GM21529 (cell line): Measurements from ENCODE around the gene PLK2.

Experiments
- ATAC-seq: cut with Tn5 transposase; IDR thresholded peaks from one replicate; pipeline ENCODE4 v1.9.1; 2021; ENCODE audit not compliant: unreplicated experiment

Gene PLK2

DNA sequence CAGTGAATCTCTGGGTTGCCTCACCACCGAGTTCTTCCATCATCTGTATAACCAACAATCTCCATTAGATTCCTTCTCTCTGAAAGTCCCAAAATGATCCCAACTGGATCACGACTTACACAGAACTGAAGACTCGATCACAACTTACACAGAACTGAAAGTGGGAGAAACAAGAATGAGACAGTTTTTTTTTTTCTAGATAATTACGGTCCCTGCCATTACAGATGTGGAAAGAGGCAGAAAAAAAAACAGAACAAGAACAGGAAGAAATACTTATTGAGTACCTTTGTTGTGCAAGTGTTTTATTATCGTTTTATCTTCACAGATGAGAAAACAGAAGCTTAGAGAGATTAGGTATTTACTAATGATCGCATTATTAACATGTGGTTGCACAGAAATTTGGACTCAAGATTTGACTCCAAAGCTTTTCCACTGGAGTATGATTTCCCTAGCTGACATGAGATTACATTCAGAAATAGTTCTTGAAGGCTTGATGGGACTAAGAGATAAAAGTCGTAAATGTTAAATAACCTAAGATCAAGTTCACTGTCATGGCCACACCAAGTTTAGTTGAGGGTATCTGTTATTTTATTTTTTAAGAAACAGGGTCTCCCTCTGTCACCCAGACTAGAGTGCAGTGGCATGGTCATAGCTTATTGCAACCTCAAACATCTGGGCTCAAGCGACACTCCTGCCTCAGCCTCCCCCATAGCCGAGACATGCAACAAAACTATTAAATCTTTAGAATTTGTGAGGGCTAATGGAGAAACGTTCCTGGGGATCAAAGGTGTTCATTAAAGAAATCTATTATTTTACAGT, 8.9 kb downstream of the PLK2 start:
- ATAC-seq: no peak

DNA sequence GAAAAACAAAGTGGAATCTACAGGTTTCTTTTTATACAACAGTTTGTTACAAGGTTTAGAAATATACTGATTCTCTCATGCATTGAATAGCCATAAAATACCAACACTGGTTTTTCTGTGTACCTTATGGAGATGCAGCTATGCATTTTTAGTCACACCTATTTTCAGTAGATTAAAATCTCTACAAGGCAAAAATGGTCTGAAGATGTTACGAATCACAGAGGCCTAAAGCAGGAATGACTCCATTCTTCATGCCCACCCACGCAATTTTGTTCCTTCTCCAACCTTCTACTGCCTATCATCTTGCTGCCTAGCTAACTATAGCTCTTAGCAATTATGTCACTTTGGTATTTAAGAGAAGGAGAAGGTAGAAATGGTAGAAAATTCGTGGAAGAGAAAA, 9.9 kb downstream of the PLK2 start:
- no peak for ATAC-seq

DNA sequence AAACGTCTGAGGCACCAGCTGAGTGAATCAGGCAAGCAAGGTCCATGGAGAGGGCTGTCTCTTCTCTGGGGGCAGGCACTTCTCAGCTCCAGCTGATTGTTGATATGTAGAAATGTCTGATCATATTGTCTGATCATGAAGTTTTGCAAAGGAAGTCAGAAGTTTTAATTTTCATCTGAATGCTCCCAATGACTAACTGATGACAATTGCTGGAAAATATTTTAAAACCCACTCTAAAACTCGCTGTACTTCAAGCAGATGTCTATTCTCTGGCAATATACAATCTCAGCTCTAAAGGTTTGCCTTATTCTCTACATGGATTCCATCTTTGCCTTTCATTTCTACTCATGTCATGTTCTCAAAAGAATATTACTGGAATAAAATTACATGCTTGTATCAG, 12.7 kb downstream of the PLK2 start:
- no peak for ATAC-seq

DNA sequence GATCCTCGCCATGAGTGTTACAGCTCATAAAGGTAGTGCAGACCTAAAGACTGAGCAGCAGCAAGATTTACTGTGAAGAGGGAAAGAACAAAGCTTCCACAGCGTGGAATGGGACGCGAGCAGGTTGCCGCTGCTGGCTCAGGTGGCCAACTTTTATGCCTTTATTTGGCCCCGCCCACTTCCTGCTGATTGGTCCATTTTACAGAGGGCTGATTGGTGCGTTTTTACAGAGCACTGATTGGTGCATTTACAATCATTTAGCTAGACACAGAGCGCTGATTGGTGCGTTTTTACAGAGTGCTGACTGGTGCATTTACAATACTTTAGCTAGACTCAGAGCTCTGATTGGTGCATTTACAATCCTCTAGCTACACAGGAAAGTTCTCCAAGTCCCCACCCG, 13.9 kb downstream of the PLK2 start:
- no peak for ATAC-seq

DNA sequence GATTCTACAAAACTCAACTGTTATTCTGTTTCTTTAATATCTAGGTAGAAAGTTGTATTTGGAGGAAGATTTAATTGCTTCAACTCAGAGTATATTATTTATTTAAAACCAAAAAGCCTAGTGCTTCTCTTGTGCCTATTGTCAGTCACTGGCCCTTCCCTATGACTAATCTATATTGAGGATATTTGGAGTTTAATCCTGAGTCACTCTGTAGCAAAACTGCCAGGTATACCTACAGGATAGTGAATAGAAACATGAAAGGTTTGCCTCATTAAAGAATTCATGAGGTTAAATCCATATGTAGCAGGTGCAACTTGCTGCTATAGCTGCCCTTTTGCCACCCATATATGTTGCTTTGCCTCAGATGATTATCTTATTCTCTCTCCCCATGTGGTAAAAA, 15.1 kb downstream of the PLK2 start:
- ATAC-seq: no peak

DNA sequence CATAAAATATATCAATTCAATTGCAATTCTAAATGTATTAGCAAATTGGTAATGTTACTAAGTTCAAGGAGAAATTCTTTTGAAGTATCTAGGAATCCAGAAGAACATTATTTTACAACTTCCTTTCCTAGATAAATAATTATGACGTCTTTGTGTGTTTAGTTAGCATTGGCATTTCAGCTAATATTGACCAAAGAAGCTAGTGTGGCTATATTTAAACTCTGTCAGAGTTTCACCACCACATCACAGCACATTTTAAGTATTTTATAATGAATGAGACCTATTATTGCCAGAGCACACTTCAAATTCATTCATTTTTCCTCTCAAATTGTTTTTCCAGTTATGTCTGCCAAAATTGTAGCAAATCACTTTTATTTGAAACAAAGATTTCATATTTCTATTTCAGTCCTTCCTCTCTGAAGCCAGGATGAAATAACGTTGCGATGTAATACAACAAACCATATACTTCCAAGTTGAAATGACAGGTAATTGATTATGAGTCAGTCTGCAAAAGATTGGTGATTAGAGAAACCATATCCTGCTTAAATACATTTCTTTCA, 18.9 kb downstream of the PLK2 start:
- no peak for ATAC-seq

DNA sequence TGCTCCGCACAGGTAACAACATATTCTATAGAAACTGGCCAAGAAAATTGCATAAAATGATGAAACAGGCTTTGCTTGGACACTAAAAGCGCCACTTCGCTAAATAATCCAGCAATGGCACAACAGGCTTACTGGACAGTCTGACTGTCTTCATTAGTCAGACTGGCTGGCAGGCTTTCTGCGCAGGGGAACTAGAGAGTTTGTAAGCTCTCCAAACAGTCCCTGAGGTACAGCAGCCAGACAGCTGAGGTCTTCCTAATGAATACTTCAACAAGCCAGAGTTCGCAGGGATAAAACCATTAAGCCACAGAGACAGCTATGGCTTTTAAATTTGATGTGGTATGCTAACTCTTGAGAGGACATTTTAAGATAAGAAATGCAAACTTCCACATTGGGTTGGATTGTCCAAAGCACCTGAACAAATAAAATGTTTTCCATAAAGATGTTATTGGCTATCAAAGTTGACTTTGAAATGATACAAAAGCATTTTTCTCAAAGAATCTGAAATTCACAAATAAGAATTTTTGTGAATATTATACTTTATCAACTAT, 20.7 kb downstream of the PLK2 start:
- no peak for ATAC-seq

DNA sequence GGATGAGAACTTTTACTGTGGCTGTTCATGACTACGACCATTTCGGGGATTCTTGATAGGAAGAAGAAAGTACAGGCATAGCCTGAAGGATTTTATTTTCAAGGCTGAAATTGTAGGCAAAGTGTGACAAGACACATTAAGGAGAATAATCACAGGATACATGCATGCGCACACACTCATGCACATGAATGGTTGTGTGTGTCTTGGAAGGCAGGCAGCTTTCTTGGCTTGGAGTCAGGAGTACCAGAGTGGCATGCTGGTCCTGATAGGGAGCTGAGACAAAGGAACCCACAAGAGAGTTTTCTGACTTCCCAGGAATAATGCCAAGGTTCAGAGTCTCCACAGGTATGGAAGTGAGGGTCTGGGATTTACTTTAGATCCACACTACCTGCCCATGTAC, 22.2 kb downstream of the PLK2 start:
- ATAC-seq: no peak

DNA sequence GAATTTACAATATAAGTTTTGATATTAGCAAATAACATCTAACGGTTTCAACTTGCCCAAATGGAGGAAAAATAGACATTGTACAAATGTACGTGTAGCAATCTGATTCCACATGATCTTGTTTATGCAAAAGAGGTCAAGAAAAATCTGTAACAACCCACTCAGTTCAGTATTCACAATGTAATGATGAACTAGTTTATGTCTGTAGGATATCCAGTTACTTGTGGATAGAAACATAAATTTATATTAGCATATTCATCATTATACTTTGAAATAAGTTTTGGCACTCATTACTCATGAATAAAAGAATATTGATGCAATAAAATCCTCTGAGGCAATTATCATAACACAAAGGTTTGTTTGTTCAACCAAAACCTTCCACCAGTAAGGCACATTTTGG, 28.1 kb downstream of the PLK2 start:
- ATAC-seq: no peak

DNA sequence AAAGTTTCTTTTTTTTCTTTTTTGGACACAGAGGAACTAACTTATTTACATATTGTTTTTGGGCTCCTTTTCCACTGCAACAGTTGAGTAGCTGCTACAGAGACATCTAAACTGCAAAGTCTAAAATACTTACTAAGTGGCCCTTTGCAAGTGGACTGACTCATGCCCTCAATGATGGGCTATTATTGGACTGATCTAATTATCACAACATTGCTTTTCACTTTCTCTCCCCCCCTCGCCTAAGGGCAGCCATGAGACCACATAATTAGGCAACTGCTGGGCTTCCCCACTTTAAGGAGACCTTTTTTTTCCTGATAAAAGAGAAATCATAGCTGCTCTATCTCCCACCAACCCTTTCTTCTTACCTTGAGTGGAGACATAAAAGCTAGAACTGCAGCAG, 47.0 kb downstream of the PLK2 start:
- no peak for ATAC-seq

- ATAC-seq: no peak
Observed at GRCh38 chr5:58412081-58412480, 47.8 kb downstream of the PLK2 start.

DNA sequence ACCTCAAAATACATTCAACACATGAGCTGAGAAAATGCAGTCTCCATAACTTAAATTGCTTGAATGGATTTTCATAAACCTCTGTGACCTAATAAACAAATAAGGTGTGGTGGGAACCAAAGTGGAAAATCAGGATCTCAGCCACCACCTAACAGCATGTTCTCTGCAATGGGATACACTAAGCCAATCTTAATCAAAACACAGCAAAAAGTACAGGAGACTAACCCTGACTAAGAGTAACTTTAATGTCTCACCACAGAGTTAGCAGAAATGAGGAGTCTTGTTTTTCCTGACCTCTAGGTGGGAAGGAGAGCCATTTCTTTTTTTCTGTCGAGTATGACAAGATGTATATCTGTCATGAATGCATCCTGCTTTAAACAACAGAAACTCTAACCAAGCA, 48.5 kb downstream of the PLK2 start:
- no peak for ATAC-seq

DNA sequence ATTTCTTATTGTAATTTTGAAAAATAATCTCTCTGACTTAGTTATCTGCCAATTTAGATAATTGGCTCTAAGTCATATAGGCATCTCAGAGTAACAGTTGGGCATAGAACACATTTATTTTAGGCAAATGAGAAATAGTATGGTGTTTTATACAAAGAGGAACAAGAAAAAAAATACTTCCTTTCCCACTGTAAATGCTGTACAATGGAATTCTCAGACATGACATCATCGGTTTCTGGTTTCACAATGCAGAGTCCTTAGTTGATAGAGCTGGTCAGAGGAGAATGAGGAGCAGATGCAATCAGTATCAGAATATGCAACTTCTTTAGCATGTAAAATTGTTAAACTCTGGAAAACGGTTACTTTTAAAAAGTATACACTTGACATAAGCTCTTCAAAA, 49.4 kb downstream of the PLK2 start:
- ATAC-seq: no peak

DNA sequence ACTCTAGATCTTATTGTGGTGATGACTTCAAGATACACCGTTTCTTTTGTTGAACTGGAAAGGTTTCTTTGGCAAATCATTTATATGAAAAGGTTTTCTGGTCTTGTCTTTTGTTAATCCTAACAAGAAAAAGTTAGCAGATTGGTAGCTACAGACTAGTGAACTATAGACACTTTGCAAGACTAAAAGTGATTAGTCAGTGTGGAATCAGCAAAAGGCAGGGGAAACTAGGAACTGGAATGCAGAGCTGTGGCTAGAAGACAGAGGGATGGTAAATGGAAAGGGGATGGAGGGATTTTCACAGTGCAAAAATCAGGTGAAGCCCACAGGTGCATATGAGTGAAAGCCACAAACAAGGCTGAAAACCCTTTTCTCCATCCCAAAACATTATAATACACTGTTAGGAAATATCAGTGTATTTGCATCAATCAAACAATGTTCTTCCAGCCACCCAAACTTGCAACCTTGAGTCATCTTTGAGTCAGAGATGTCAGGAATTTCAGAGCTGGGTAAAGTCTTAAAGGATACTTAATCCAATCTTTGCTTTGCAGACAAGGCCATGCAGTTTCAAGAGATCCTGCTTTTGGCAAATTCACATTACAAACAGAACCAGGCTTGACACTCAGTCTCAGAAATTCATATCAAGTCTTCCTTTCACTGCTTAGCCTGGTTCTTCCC, 52.7 kb downstream of the PLK2 start:
- ATAC-seq: no peak

GRCh38 chr5:58406394-58406793, 53.5 kb downstream of the PLK2 start:
- ATAC-seq: no peak

GRCh38 chr5:58405175-58405574, 54.7 kb downstream of the PLK2 start:
- no peak for ATAC-seq

GRCh38 chr5:58404734-58405133, 55.2 kb downstream of the PLK2 start:
- no peak for ATAC-seq
